GM18873 (cell line): ENCODE data around the gene SGO2.
A peak's percentile ranks its signal among the peaks of the same experiment; 100 is the strongest.
"Not testable (repeated sequence)": the region's sequence is repeated elsewhere in the genome, so short reads cannot be mapped to it uniquely, and the experiment has no call there.

Experiments
- ATAC-seq: cut with Tn5 transposase; IDR thresholded peaks from one replicate; pipeline ENCODE4 v1.9.1; 2021; ENCODE audit warnings: mild to moderate bottlenecking, moderate library complexity, moderate number of reproducible peaks; ENCODE audit not compliant: unreplicated experiment, low FRiP score

SGO2 gene

GRCh38 chr2:200509612-200510433 lies 16.2 kb upstream of the SGO2 start, which contains the start of gene KCTD18:
TSS of gene KCTD18 (minus strand) at chr2:200510068. CDS start at chr2:200507016, 3,052 bp downstream.
- peak; percentile 84 for ATAC-seq

- no peak for ATAC-seq
Measured at GRCh38 chr2:200515155-200515554, 10.9 kb upstream of the SGO2 start.

GRCh38 chr2:200523158-200523557 lies 2.8 kb upstream of the SGO2 start:
- no peak for ATAC-seq

- ATAC-seq = no peak
Measured at GRCh38 chr2:200523604-200524003, 2.4 kb upstream of the SGO2 start.

- no peak for ATAC-seq
Measured at GRCh38 chr2:200525066-200525465, 941 bp upstream of the SGO2 start.

- no peak for ATAC-seq
Measured at GRCh38 chr2:200525551-200525881, 491 bp upstream of the SGO2 start.

- no peak for ATAC-seq
Measured at GRCh38 chr2:200528228-200528627, 2.2 kb downstream of the SGO2 start.

GRCh38 chr2:200533754-200534153 lies 7.7 kb downstream of the SGO2 start:
- no peak for ATAC-seq

- no peak for ATAC-seq
Measured at GRCh38 chr2:200534572-200534971, 8.6 kb downstream of the SGO2 start.

- ATAC-seq = no peak
Measured at GRCh38 chr2:200538139-200538538, 12.1 kb downstream of the SGO2 start.

- ATAC-seq = no peak
Measured at GRCh38 chr2:200540793-200541192, 14.8 kb downstream of the SGO2 start.

- not testable (repeated sequence) for ATAC-seq
Measured at GRCh38 chr2:200566596-200566995, 40.6 kb downstream of the SGO2 start.

GRCh38 chr2:200567932-200568331 lies 41.9 kb downstream of the SGO2 start:
- ATAC-seq = no peak

- ATAC-seq = no peak
Measured at GRCh38 chr2:200575957-200576356, 50.0 kb downstream of the SGO2 start.

- no peak for ATAC-seq
Measured at GRCh38 chr2:200577027-200577426, 51.0 kb downstream of the SGO2 start.

GRCh38 chr2:200578778-200579177 lies 52.8 kb downstream of the SGO2 start:
- no peak for ATAC-seq

GRCh38 chr2:200584639-200585038 lies 58.6 kb downstream of the SGO2 start:
- no peak for ATAC-seq

GRCh38 chr2:200585340-200585729 lies 59.3 kb downstream of the SGO2 start:
- no peak for ATAC-seq

- no peak for ATAC-seq
Measured at GRCh38 chr2:200585730-200586643, 60.0 kb downstream of the SGO2 start, which contains the start of gene AOX1. TSS of gene AOX1 (plus strand) at chr2:200586014. CDS start at chr2:200586109, 95 bp downstream.

GRCh38 chr2:200586644-200586975 lies 60.6 kb downstream of the SGO2 start:
- no peak for ATAC-seq

- ATAC-seq = no peak
Measured at GRCh38 chr2:200587007-200587616, 61.1 kb downstream of the SGO2 start.
